Stimulated activated CD8-positive, alpha-beta memory T cell treated with anti-CD3 and anti-CD28 coated beads, Interleukin-12 subunit alpha, Interleukin-12 subunit beta, amount 100 ng/mL, for 24 hours (primary cell): ENCODE data around the gene KREMEN1.

Experiments used
- DNase-seq: peaks from one replicate; pipeline ENCODE4 v3.0.0-alpha.2; 2020; ENCODE audit errors: extremely low read depth

KREMEN1 gene

GRCh38 chr22:29130476-29130875 is 57.6 kb downstream of the KREMEN1 start:
- no peak for DNase-seq

- DNase-seq = no peak
Observed at GRCh38 chr22:29133603-29134133, 60.8 kb downstream of the KREMEN1 start.

- no peak for DNase-seq
Observed at GRCh38 chr22:29134448-29134847, 61.6 kb downstream of the KREMEN1 start.

- DNase-seq = no peak
Observed at GRCh38 chr22:29136782-29137700, 64.2 kb downstream of the KREMEN1 start.

DNA sequence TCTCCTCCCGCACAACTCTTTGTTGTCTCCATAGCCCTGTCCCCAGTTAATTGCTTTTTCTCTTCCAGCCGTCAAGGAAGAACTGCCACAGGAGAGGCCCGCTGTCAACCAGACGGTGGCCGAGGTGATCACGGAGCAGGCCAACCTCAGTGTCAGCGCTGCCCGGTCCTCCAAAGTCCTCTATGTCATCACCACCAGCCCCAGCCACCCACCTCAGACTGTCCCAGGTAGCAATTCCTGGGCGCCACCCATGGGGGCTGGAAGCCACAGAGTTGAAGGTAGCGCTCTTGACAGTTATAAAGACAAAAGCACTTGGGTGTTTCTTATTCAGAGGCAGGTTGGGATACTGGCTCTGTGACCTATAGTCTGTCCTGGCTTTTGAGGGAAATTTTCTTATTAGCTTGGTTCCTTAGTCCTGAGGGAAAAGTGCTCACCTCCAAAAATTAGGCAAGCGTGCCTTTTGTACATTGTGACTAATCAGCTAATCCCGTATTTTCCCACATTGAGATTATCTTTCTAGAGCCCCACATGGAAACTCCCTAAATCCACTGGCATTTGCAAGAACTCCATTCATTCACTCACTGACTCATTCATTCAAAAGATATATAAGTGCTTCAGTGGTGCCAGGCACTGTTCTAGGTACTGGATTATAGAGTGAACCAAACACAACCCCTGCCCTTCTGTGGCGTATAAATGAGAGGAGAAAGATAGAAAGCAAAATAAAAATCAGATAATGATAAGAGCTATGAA is 65.9 kb downstream of the KREMEN1 start:
- DNase-seq = no peak

- DNase-seq = no peak
Observed at GRCh38 chr22:29139965-29140782, 67.3 kb downstream of the KREMEN1 start.

GRCh38 chr22:29141078-29141688 is 68.3 kb downstream of the KREMEN1 start:
- no peak for DNase-seq

DNA sequence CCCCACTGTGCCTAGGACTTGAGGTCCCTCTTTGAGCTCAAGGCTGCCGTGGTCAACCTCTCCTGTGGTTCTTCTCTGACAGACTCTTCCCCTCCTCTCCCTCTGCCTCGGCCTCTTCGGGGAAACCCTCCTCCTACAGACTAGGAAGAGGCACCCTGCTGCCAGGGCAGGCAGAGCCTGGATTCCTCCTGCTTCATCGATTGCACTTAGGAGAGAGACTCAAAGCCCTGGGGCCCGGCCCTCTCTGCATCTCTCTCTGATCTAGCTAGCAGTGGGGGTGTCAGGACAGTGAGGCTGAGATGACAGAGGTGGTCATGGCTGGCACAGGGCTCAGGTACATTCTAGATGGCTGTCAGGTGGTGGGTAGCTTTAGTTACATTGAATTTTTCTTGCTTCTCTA is 69.3 kb downstream of the KREMEN1 start:
- no peak for DNase-seq

DNA sequence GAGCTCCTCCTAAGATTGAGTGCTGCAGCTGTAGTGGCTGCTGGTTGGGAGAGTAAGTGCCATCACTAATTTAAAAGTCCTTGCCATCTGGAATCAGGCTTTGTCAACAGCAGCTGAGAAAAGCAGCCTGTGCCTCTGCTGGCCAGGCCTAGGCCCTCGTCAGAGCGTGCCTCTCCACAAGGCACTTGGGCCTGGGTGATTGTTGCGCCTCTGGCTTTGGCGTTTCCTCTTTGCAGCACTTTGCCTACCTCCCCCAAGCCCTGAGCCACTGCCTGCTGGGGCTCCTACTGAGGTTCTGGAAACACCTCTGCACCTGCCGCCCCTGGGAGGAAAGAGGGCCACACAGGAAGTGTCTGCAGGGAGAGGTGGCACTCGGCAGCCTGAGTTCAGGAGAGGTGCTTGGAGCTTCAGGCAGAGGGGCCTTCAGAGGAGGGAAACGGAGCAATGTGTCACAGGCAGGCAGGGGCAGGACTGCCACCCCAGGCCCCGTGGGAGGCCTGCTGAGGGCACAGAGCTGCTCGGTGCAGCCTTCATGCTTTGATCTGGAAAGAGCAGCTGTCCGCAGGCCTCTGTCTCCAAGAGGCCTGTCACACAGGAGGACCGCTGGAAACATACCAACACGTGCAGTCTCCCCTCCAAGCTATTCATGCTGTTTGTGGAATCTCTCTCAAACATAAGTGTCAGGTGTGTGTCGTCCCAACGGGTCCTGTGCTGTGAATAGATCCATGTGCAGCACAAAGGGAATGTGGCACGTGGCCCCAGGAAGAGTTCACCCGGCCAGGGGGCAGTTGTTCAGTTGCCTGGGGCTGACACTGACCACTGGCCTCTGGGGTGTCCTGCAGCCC is 71.3 kb downstream of the KREMEN1 start:
- no peak for DNase-seq

GRCh38 chr22:29144786-29145160 is 71.9 kb downstream of the KREMEN1 start:
- no peak for DNase-seq

GRCh38 chr22:29145321-29146072 is 72.7 kb downstream of the KREMEN1 start:
- no peak for DNase-seq

- no peak for DNase-seq
Observed at GRCh38 chr22:29146091-29146560, 73.3 kb downstream of the KREMEN1 start.

DNA sequence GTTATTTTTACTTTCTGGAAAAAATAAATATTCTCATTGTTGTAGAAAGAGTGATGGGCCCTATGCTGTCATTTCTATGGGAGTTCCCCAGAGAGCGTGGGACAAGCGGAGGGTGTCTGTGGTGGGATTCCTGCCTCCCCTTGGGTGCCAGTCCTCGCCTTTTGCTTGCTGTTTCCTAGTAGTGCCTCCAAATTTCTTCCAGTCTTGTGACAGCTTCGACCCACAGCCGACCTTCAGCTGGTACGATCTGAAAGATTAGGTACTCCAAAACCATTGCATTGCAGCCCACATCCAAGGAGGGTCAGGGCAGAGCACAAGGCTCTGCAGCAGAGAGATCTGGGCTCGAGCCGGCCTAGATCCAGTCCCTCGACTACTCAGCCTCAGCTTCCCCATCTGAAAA is 73.9 kb downstream of the KREMEN1 start:
- no peak for DNase-seq

- DNase-seq = no peak
Observed at GRCh38 chr22:29147331-29147899, 74.6 kb downstream of the KREMEN1 start.

DNA sequence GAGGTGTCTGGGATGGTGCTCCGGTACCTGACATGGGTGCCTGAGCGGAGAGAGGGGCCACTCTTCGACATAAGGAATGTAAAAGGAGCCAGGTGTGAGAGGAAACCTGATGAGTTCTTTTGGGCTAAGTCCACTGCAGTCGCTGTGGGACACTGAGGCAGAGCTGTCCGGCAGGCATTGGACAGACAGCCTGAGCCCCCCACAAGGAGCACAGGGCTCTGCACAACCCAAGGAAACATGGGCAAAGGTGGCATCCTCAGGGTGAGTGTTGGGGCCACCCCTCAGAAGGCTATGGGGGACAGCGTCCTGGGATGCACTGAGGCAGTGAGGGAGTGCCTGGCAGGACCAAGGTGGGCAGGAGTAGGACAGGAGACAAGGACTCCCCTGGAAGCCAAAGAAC is 75.2 kb downstream of the KREMEN1 start:
- DNase-seq = no peak

DNA sequence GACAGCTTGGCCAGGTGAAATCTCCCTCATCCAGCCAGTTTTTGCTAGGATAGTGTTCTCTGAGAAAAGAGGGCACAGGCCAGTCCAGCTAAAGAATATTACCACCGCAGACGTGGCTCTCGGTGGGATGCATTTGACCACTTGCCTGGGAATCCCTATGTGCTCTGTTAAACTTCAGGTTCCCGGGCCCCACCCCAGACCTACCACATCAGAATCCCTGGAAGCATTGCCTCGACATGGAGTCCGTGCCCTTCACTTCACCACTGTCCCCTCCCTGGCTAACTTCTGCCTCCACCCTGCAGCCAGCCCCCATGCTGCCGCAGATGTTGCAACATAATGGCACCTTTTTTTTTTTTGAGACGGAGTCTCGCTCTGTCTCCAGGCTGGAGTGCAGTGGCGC is 76.0 kb downstream of the KREMEN1 start:
- no peak for DNase-seq

- DNase-seq = no peak
Observed at GRCh38 chr22:29149841-29150555, 77.2 kb downstream of the KREMEN1 start.

GRCh38 chr22:29150701-29151100 is 77.9 kb downstream of the KREMEN1 start:
- no peak for DNase-seq

DNA sequence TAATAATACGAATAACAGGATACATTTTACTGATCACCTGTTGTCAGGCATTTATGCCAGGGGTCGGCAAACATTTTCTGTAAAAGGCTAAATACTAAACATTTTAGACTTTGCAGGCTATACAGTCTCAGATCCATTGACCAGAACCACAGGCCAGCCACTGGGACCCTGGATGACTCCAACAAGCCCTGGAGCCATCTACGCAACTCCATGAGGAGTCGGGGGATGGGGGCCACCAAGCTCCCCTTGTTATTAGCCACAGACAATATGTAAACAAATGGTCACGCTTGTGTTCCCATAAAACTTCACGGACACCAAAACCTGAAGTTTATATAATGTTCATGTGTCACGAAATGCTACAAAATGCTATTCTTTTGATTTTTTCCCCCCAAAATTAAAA is 78.5 kb downstream of the KREMEN1 start:
- DNase-seq = no peak
